Nucleus accumbens (tissue), 56 donors: ENCODE measurements around the gene CDC42EP5.

Experiments
- DNase-seq, 56 donors: peaks; one replicate each; lab custom pipeline; 2025; lab: John Stamatoyannopoulos, UW

Gene CDC42EP5

DNA sequence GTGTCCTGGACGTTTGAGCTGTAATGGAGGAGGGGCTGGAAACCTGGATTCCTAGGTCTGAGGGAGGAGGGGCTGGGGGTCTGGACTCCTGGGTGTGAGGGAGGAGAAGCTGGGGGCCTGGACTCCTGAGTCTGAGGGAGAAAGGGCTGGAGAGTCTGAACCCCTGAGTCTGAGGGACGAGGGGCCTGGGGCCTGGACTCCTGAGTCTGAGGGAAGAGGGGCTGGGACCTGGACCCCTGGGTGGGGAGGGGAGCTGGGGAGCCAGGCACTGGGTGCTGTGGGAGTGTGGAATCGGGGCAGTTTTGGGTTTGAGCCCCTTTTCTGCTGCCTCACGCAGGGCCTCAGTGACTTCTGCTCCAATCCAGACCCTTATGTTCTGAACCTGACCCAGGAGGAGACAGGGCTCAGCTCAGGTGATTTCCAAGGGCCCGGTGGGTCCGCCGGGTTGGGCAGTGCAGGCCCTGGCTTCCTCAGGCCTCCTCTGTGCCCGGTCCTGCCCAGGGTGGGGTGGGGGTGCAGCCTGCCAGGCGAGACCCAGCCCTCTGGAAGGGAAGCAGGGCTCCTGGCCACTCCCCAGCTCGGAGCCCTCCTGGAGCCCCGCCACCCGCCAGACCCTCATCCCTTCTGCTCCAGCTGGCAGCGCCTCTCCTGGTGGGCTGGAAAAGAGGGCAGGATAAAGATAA lies 43.4 kb downstream of the CDC42EP5 start:
- DNase-seq: no peak

- DNase-seq: no peak
Measured at GRCh38 chr19:54429176-54429495, 44.0 kb downstream of the CDC42EP5 start.

DNA sequence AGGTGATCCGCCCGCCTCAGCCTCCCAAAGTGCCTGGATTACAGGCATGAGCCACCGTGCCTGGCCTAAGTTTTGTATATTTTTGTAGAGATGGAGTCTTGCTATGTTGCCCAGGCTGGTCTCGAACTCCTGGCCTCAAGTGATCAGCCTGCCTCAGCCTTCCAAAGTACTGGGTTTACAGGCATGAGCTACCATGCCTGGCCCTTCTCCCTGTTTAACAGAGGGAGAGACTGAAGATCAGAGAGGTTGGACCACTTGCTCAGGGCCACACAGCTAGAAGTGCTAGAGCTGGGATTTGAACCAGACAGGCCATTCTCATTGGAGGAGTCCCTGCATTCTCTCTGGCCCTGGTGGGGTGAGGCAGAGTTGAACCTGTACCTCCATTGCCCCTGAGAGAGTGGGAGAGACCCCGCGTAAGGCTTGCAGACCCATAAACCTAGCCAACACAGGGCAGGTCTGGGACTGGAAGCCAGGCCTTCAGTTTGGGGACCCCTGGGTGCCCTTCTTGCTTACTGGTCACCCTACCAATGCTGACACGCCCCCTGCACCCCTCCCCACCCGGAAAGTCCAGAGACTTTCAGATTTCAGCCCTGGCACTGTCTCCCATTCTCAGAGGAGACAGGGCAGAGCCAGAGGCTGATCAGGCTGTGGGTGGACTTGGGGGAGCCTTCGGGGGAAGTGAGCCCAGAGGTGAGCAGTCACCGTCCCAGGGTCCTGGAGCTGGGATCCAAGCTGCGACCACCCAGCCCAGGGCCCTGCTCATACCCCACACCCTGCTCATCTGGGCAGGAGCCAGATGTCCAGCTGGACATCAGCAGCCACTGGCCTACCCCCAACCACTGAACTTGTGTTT lies 44.5 kb downstream of the CDC42EP5 start:
- no peak for DNase-seq

DNA sequence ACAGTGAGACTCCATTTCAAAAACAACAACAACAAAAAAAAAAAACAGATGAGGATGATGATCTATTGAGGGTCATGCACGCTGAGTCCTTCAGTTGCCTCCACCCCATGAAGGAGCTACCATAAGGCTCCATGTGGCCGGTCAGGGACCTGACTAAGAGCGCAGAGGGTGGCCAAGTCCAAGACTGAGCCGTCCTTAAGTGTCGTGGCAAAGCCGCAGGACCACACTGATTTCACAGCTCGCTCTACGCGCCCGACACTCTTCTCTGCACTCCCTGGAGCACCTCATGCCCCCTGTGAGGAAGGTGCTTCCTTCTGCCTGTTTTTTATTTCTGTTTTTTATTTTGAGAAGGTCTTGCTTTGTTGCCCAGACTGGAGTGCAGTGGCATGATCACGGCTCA lies 45.5 kb downstream of the CDC42EP5 start:
- no peak for DNase-seq

DNA sequence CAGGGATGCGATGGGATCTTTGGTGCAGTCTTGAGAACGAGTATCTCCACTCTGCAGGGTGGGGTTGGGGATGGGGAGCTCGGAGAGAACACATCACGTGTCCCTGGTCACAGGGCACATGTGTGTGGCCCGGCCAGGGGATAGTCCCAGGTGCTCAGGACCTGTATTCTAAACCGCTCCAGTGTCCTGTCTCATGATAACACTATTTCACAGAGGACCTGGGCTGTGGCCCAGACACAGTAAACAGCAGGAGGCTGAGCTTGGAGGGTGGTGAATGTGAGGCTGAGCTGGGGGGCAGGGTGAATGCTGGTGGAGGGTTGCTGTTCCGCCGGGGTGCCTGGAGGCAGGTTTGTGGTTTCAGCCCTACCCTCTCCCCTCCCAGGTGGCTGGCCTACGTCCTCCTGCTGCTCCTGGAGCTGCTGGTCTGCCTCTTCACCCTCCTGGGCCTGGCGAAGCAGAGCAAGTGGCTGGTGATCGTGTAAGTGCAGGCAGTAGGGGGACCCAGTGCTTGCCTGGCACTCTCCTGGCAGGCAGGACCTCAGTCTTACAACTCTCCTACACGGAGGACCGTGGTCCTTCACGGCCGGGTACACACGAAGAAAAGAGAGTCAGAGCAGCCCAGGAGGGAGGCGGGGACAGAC lies 46.7 kb downstream of the CDC42EP5 start:
- peak in 17 of 56 donors; percentile 7 to 71 (median 44) for DNase-seq

- no peak for DNase-seq
Measured at GRCh38 chr19:54425382-54425723, 47.7 kb downstream of the CDC42EP5 start.

DNA sequence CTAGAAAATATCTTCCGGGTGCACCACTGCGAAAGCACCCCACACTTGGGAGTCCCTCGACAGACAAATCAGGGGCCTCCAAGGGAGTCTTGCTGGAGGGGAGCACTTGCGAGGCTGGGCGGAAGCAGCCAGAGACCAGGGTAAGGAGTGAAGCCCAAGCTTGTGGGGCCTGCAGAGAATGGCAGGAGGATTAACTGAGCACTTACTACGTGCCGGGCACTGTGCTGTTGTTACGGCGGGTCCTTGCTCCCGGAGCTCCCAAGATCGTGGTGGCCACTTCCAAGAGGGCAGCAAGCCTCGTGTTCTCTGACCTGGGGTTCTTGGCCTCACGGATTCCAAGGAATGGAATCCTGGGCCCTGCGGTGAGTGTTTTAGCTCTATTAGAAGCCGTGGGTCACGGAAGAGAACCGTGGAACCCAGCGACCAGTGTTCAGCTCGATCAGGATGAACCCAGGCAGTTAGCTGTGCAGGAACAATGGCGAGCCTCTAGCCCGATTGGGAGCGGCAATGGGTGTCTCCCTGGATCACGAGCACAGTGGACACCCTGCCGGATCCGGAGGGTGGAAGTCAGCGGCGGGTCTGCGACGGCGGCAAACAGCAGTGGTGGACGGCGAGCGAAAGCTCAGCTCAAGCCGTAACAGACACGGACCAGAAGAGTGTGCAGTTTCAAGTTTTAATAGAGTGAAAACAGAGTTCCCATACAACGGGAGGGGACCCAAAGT lies 48.3 kb downstream of the CDC42EP5 start:
- DNase-seq: no peak

DNA sequence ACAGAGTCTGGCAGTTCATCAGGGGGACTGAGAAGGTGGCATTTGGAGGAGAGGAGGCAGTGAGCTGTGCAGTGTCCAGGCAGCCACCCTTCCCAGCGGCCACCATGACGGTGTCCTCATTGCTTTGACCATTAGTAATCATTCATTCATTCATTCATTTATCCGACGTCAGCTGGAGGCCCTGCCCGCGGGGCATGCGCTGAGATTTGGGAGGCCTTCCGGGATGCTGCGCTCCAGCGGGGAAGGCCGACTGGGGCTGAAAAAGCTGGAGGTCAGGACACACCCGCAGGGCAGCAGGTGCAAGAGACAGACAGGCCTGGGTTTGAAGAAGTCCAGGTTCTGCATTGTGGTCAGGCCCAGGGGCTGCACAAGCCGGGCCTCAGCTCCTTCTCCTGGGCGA lies 48.9 kb downstream of the CDC42EP5 start:
- DNase-seq: no peak

GRCh38 chr19:54422136-54422535 lies 51.0 kb downstream of the CDC42EP5 start:
- no peak for DNase-seq

GRCh38 chr19:54421521-54421920 lies 51.6 kb downstream of the CDC42EP5 start:
- DNase-seq: no peak

DNA sequence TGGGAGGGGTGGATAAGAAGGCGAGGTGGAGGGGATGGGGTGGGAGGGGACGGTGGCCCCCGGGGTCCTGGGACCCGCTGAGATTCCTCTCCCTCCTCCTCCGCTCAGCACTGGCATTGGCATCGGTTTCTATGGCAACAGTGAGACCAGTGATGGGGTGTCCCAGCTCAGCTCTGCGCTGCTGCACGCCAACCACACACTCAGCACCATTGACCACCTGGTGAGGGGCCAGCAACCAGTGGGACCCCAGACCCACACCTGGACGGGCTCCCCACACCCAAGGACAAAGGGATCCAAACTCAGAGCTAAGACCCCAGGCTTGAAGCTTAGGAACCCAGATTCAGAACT lies 52.0 kb downstream of the CDC42EP5 start:
- peak in 1 of 56 donors; percentile 96 for DNase-seq

DNA sequence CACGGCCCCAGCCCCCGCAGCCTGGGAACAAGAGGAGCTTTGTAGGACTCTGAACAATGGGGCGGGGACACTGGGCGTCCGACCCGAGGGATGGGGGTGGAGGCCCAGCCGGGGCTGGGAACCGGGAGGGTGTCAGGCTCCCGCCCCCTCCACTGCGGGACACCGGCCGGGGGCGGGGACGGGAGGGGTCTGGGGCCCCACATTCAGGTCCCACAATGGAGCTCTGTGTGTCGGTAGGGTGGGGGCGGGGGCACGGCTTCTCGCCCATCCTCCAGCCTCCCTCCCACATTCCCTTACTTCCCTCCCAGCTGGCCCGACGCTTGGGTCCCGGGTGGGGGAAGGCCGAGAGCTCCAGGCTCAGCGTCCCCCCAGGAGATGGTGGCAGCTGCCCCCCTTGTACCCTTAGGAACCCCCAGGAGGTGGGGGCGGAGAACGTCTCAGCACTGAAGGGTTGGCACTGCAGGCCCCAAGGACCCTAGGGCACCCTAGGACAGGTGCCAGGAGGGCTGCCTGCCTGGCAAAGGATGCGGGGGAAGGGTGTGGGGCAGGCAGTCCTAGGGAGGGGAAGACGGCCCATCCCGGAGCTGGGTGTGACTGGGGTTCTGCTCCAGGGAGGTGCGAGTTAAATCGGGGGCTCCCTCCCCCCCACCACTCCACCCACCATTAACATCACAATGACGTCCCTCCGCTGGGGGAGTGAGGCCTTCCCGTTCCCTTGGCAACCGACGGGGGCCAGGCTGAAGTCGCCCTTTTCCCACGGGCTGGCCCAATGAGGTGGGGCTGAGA lies 52.5 kb downstream of the CDC42EP5 start:
- peak; percentile 84 to 99 (median 97) for DNase-seq

DNA sequence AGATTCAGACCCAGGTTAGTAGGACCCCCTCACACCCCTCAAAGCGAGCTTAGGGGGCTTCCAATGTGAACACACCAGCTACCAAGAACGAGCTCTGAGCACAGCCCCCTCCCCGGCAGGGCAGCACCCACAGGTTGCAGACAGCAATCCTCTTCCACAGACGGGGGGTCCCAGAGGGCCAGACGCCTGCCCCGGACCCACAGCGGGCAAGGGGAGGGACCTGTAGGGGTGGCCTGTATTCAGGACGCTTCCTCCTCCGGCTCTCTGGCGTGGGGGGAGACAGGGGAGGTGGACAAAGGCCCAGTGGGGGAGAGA lies 53.1 kb downstream of the CDC42EP5 start:
- DNase-seq: peak in 2 of 56 donors; percentile 80 to 90

DNA sequence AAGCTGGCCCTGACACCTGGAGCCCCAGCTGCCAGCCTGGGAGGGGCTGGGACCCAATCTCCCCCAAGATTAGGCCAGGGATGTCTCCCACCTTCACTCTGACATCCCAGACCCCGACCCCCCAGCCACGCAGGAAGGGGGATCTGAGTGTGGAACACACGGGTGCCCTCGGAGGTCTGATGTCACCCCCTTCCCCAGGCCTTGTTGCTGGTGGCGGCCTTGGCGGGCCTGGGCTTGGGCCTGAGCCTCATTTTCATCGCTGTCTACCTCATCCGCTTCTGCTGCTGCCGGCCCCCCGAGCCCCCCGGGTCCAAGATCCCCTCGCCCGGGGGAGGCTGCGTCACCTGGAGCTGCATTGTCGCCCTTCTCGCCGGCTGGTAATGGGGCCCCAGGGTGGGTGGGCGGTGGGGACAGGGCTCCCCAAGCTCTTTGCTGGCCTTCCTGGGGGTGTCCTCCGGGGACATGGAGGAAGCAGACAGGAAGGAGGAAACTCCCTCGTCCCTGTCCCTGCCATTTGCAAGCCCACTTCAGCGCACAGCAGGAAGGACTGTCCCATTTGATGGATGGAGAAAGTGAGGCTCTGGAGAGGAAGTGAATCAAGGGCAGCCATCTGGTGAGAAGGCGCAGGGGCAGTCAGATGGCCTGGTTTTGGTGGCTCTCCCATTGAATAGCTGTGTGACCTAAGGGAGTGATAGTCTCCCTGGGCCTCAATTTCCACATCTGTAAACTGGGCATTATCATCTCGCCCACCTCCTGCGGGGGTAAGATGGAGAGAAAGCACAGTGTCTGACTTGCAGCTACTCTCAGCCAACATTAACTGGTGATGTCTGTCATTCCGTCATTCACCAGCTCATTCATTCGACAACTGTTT lies 53.9 kb downstream of the CDC42EP5 start:
- peak in 2 of 56 donors; percentile 51 to 58 for DNase-seq

GRCh38 chr19:54418030-54418929 lies 54.8 kb downstream of the CDC42EP5 start:
- DNase-seq: peak in 46 of 56 donors; percentile 31 to 84 (median 58)

- peak in 16 of 56 donors; percentile 13 to 58 (median 34) for DNase-seq
Measured at GRCh38 chr19:54416695-54417491, 56.2 kb downstream of the CDC42EP5 start.

DNA sequence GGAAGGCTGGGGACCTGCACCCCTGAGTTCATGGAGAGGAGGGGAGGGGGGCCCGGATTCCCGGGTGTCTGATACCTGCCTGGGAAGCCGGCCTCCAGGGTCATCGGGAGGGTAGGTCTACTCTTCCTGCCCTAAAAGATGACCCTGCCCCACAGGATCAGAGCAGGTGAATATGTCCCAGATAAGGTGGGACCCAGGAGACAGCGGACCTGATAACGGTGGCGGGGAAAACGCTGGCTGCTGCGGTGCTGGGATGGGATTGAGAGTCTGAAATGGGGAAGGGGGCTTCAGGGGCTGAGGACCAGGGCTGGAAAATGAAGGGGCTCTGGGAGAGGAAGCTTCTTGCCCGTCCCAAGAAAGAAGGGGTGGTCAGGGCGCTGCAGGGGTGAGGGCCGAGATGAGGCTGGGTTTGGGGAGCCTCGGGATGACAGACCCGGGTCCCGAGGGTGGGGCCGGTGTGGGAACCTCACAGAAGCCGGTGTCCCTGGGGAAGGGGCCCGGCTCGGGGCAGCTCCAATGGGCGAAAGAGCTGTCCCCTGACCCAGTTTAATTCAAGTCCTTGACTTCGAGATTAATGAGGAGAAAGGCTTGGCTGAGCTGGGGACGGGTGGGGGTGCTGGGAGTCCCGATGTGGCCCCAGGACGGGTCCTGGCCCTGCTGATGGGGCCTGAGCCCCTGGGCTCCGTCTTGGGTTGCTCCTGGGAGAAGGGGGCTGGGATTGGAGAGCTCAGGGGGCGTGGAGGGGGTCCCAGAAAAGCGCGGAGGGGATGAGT lies 57.0 kb downstream of the CDC42EP5 start:
- peak in 11 of 56 donors; percentile 23 to 65 (median 49) for DNase-seq
